ENCODE results near the gene MYO3B. TPM values are rescaled to one million over a fixed set of nuclear protein-coding genes. Genes with fewer than 3 reads are reported as not detected.
A peak's percentile ranks its signal among the peaks of the same experiment; 100 is the strongest.

The MYO3B gene, protein sequence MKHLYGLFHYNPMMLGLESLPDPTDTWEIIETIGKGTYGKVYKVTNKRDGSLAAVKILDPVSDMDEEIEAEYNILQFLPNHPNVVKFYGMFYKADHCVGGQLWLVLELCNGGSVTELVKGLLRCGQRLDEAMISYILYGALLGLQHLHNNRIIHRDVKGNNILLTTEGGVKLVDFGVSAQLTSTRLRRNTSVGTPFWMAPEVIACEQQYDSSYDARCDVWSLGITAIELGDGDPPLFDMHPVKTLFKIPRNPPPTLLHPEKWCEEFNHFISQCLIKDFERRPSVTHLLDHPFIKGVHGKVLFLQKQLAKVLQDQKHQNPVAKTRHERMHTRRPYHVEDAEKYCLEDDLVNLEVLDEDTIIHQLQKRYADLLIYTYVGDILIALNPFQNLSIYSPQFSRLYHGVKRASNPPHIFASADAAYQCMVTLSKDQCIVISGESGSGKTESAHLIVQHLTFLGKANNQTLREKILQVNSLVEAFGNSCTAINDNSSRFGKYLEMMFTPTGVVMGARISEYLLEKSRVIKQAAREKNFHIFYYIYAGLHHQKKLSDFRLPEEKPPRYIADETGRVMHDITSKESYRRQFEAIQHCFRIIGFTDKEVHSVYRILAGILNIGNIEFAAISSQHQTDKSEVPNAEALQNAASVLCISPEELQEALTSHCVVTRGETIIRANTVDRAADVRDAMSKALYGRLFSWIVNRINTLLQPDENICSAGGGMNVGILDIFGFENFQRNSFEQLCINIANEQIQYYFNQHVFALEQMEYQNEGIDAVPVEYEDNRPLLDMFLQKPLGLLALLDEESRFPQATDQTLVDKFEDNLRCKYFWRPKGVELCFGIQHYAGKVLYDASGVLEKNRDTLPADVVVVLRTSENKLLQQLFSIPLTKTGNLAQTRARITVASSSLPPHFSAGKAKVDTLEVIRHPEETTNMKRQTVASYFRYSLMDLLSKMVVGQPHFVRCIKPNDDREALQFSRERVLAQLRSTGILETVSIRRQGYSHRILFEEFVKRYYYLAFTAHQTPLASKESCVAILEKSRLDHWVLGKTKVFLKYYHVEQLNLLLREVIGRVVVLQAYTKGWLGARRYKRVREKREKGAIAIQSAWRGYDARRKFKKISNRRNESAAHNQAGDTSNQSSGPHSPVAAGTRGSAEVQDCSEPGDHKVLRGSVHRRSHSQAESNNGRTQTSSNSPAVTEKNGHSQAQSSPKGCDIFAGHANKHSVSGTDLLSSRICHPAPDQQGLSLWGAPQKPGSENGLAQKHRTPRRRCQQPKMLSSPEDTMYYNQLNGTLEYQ (N-terminal part only)
- total RNA-seq (2022) (0.09 and 0.21 TPM in 2 replicates), Bru-seq, nascent RNA (percentile 13 among the genes with signal in this experiment), BruChase-seq, experiment 1, labeled RNA remaining after a 2-hour chase (percentile 13 among the genes with signal in this experiment), BruChase-seq, experiment 2, labeled RNA remaining after a 6-hour chase (percentile 9 among the genes with signal in this experiment)
- long read RNA-seq, partial matches to known transcripts: 0 of 2 reads
- long read RNA-seq, other reads (novel, unspliced or antisense): 2 of 2 reads

DNA sequence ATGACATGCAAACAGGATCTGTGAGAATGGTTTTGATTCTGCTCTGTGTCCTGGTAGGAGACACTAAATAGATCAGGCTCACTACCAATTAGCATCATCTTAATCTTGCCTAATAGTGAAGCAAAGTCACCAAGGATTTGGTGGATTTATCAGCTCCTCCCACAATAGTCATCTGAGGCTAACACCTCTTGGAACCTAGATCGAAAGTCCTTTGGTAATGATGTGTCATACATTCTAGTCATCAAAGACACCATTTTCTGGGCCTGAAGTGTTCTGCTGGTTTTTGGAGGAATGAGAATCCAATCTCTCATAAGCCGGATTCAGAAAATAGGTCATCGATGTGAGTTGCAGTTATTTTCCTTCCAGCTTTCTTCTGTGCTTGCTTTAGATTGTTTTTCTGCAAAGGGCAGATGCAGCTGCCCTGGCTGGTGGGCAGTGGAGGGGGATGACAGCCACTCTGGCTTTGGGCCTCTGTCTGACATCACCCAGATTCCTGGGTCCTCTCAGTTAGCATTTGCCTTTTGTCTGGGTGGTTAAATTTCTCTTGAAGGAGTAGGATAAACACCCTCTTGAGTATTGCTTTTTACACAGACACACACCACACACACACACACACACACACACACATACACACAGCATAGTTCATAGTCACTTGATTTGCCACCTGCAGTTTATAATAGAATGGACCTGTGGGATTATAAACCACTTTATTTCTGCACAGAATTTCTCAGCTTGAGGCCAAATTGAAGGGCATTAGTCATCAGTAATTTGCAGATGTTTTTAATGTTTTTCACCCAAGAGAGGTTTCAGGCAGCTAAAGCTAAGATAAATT, at the start of gene MYO3B:
Gene MYO3B, plus strand, starts transcription at position 198 of the 832 bp plus-strand sequence. Its CDS starts 141 bp downstream, at position 339.
- TF ChIP-seq, protein P1, sequence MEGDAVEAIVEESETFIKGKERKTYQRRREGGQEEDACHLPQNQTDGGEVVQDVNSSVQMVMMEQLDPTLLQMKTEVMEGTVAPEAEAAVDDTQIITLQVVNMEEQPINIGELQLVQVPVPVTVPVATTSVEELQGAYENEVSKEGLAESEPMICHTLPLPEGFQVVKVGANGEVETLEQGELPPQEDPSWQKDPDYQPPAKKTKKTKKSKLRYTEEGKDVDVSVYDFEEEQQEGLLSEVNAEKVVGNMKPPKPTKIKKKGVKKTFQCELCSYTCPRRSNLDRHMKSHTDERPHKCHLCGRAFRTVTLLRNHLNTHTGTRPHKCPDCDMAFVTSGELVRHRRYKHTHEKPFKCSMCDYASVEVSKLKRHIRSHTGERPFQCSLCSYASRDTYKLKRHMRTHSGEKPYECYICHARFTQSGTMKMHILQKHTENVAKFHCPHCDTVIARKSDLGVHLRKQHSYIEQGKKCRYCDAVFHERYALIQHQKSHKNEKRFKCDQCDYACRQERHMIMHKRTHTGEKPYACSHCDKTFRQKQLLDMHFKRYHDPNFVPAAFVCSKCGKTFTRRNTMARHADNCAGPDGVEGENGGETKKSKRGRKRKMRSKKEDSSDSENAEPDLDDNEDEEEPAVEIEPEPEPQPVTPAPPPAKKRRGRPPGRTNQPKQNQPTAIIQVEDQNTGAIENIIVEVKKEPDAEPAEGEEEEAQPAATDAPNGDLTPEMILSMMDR (IDR thresholded peaks at IDR 0.05; ENCODE audit: insufficient read depth in 1 of 2, low read depth in 1 of 2, low read length in 1 of 2, severe bottlenecking in 1 of 2, unreplicated experiment in 1 of 2): no peak
- Mint-ChIP-seq H3K4me3 (ENCODE audit: unreplicated experiment) (no peak within 1 kb of the TSS), H3K4me1 (ENCODE audit: low read depth, unreplicated experiment) (no peaks in the 10 kb centered on the region), H3K27me3 (ENCODE audit: insufficient read depth, unreplicated experiment) (no peaks in the 10 kb centered on the region), H3K36me3 (ENCODE audit: insufficient read depth, unreplicated experiment) (no peaks in the 10 kb centered on the region), H3K9me3 (ENCODE audit: unreplicated experiment) (no peaks in the 10 kb centered on the region), H3K27ac (ENCODE audit: unreplicated experiment) (no peak within 1 kb of the TSS)
- Histone ChIP-seq H3K9me3 (no peaks in the 10 kb centered on the region), H3K27me3 (replicated peaks; ENCODE audit: control insufficient read depth, insufficient read depth, low read length) (no peaks in the 10 kb centered on the region), H3K4me3 (ENCODE audit: low read depth, low read length) (no peak within 1 kb of the TSS), H3K4me1 (no peaks in the 10 kb centered on the region), H3K36me3 (ENCODE audit: control insufficient read depth, insufficient read depth, low read length) (no peaks in the 10 kb centered on the region)
- POLR2A ChIA-PET: no interaction called here
- no peak for DNase-seq
- no TSS peak for BruUV-seq (replicated peaks)
- CTCF ChIA-PET: no interaction called here
- intact Hi-C loops (cut with micrococcal nuclease; ENCODE audit: unreplicated experiment): no loop called here

DNA sequence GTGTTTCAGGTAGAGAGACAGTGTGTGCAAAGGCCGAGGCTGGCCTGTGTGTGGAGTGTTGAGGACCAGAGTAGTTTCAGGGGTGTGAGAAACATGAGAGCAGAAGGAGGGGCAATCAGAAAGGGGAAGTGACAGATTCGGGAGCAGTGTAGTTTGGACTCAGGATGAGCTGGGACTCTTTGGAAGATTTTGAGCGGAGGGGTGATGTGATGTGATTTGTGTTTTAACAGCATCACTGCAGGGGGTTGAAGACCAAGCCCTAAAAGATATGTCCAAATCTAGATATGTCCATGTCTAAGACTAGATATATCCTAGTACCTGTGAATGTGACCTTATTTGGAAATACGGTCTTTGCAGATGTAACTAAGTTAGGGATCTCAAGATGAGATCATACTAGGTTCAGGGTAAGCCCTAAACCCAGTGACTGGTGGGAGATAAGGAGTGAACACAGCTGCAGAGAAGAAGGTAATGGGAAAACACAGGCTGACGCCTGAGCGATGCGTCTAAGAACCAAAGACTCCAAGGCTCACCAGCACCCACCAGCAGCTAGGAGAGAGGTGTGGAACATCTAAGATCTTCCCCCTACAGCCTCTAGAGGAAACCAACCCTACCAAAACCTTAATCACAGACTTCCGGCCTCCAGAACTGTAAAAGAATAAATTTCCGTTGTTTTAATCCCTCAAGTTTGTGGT, 38.5 kb upstream of the MYO3B start:
- no peaks in the 10 kb centered on the region for H3K9me3 Mint-ChIP-seq (ENCODE audit: unreplicated experiment)
- Histone ChIP-seq H3K4me3 (ENCODE audit: low read depth, low read length) (no peak overlapping the region), H3K4me1 (peaks cover 10% of the 10 kb centered on the region), H3K9me3 (no peaks in the 10 kb centered on the region), H3K27me3 (replicated peaks; ENCODE audit: control insufficient read depth, insufficient read depth, low read length) (no peaks in the 10 kb centered on the region), H3K36me3 (ENCODE audit: control insufficient read depth, insufficient read depth, low read length) (no peaks in the 10 kb centered on the region)
- ChIA-PET CTCF (no interaction called here), POLR2A (no interaction called here)
- DNase-seq: no peak
- H3K27me3 Mint-ChIP-seq (ENCODE audit: insufficient read depth, unreplicated experiment): no peaks in the 10 kb centered on the region
- TF ChIP-seq, protein P1 (IDR thresholded peaks at IDR 0.05; ENCODE audit: insufficient read depth in 1 of 2, low read depth in 1 of 2, low read length in 1 of 2, severe bottlenecking in 1 of 2, unreplicated experiment in 1 of 2): no peak
- BruUV-seq (replicated peaks): no TSS peak
- H3K27ac Mint-ChIP-seq (ENCODE audit: unreplicated experiment): no peak overlapping the region
- intact Hi-C loops (cut with micrococcal nuclease; ENCODE audit: unreplicated experiment): no loop called here
- H3K36me3 Mint-ChIP-seq (ENCODE audit: insufficient read depth, unreplicated experiment): no peaks in the 10 kb centered on the region
- H3K4me1 Mint-ChIP-seq (ENCODE audit: low read depth, unreplicated experiment): peaks cover 6% of the 10 kb centered on the region
- H3K4me3 Mint-ChIP-seq (ENCODE audit: unreplicated experiment): no peak overlapping the region

Measured in Caco-2 (cell line).